Measurements from ENCODE around the gene NEURL1. TPM values are rescaled to one million over a fixed set of nuclear protein-coding genes. Genes with fewer than 3 reads are reported as not detected.
"Not testable (repeated sequence)": the region's sequence is repeated elsewhere in the genome, so short reads cannot be mapped to it uniquely, and the experiment has no call there.

NEURL1 gene
- total RNA-seq, 1 donor from 2014 or later = 1.2 TPM

DNA sequence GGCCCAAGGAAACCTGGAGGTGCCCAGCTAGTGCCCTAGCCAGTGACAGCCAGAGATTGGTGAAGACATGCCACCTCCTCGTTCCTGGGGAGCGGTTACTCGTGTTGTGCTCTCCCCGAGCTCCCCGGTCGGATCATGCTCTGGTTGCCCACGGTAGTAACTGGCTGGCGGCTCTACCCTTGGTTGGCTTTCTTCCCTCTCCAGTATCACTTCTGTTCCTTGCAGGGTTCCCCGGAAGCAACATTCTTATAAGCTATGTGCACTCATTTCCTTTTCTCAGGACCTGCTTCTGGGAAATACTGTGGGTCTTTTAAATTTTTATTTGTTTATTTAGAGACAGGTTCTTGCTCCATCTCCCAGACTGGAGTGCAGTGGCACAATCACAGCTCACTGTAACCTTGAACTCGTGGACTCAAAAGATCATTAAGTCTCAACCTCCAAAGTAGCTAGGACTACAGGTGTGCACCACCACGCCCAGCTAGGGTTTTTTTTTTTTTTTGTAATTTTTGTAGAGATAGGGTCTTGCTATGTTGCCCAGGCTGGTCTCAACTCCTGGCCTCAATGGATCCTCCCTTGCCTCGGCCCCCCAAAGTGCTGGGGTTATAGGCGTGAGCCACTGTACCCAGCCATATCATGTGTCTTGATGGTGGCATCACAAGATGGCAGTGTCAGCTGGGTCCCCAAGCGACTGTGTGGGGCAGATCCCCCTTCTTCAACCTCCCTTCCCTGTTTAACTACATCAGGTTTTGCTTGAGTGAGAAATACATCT is 27.9 kb upstream of the NEURL1 start:
- no peak for DNase-seq (ENCODE audit: low spot score)

DNA sequence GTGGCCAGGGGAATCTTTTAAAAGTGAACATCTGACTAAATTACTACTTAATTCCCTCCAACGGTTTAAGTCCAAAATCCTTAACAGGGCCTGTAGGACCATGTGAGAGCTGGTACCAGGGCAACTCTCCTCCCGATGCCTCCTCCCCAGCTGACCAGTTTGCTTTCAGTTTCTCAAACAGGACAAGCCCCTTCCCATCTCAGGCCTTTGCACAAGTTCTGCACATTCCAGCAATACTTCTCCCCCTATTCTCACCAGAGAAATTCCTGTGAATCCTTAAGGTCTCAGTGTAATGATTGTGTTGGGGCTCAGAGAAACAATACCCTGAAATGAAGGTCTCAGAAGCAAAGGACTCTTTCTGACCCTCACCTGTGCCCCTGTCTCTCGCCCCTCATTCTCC is 26.8 kb upstream of the NEURL1 start:
- no peak for DNase-seq (ENCODE audit: low spot score)

DNA sequence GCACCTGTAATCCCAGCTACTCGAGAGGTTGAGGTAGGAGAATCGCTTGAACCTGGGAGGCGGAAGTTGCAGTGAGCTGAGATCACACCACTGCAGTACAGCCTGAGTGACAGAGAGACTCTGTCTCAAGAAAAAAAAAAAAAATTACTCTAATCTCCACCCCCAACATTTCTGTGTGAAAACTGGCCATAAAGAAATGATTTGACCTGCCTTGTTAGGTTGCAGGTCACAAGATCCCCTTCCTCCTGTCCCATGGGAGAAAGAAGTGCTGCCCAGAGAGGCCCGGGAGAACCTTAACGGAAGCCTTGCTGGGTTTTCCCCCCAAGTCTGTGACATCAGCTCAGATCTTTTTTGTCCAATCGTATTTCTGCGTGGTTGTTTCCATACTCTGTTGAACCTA is 26.1 kb upstream of the NEURL1 start:
- no peak for DNase-seq (ENCODE audit: low spot score)

DNA sequence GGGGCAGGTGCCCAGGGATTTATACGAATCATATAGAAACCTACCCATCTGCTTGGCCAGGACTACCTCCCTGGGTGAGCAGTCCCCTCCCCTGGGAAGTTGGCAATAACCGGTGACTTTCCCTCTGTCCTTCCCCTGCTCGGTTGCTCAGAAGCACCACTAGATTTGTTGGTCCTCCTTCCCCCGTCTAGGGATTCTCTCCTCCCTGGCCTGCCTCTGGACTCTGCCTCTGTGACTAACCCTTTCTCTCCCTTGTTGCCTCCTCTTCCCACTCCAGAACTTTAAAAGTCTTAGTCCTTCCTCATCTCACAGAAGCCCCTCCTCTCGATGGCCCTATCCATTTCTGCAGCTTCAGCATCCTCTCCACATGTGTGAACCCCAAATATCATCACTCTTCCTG is 24.3 kb upstream of the NEURL1 start:
- no peak for DNase-seq (ENCODE audit: low spot score)

DNA sequence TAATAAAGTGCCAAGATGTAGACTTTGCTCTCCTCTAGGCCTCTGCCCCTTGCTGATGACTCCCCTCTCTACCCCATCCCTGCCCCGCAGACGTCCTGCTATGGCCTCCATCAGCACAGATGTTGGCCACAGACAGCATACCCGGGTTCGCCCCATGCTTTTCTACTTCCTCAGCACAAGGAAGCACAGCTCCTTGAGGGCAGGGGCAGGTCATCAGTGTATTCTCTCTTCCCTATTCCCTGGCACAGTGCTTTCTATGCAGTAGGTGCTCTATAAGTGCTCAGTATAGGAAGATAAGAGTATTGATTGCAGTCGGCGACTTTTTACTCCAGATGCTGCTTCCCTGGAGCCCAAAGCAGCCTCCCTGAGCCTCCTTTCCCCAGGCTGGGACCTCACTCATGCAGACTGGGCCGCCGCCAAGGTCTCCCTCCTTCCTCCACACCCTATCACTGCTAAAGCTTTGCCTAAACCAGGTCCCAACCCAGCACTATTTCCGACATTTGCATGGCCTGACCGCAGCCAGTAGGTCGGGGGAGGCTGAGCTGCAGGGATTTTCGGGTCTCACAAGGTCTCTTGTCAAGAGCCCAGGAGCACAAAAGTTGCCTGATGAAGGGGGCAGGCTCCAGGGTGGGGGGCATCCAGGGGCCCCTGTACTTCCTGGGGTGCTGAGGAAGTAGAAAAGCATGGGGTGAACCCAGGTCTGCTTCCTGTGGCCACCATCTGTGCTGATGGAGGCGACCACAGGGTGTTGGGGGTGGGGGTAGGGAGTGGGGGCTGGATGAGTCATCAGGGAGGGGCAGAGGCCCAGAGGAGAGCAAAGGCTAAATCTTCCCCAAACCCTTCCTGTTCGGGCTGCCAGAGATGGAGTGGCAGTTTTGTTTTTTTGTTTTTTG is 22.5 kb upstream of the NEURL1 start:
- peak; percentile 73 for DNase-seq (ENCODE audit: low spot score)

DNA sequence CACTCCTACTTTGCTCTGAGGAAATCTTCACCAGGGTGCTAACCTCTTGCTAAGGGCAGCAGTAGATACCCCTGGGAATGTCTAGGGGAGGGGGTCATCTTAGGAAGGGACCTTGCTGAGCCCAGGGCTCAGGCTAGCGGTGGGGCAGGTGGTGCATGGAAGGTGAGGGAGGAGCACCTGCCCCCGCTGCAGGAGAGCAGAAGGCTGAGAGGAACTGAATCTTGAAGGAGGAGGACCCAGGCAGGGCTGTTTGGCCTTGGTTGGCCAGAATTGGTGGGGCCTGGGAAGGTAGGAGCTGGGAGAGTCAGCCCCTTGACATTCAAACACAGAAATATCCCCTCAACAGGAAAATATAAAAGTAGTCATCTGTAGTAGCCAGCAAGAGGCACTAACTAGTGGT is 21.5 kb upstream of the NEURL1 start:
- DNase-seq (ENCODE audit: low spot score) = no peak

DNA sequence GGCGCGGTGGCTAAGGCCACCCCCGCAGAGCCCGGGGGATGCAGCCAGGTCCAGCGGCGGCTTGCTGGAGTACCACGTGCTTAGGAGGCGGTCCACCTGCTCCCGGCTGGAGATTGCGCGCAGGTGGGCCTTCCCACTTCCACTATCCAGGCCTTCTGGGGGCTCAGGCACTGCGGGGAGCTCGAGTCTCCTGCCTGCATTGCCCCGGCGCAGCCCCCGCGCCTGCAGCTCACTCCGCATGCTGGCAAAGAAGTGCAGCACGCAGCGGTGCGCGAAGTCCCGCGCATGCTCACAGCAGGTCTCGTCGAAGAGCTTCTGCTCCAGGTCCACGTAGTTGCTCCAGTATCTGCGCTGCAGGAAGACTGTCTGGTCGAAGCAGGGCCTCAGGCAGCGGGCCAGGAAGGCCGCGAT is 20.2 kb upstream of the NEURL1 start:
- no peak for DNase-seq (ENCODE audit: low spot score)

DNA sequence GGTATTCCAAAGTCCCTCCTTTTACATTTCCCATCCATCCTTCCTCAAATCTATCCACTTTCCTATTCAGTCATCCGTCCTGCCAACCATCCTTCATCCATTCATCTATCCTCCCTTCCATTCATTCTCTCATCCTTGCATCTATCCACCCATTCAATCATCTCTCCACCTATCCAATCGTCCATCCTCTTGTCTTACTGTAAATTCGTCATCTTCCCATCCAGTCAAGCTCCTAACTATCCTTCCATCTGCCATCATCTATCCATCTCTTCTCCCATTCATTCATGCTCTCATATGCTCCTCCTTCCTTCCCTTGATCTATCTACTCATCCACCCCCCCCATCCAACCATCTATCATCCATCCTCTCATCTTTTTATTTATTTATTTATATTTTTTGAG is 19.4 kb upstream of the NEURL1 start:
- no peak for DNase-seq (ENCODE audit: low spot score)

DNA sequence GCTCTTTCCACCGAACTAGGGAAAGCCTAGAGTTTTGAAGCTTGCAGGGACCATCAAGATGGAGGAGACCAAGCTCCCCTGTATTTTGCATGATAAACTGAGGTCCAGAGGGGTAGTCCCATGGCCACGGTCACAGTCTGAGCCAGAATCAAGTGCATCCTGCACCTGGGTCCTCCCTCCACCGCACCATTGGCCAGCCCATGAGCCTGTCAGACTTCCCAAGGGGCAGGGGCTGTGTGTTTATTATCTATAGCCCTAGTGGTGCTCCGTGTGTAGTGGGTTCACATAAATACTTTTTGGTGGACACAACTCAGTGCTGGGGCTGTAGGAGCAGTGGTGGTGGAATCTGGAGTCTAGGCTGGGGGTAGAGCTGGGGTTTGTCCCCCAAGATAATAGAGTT is 18.1 kb upstream of the NEURL1 start:
- no peak for DNase-seq (ENCODE audit: low spot score)

DNA sequence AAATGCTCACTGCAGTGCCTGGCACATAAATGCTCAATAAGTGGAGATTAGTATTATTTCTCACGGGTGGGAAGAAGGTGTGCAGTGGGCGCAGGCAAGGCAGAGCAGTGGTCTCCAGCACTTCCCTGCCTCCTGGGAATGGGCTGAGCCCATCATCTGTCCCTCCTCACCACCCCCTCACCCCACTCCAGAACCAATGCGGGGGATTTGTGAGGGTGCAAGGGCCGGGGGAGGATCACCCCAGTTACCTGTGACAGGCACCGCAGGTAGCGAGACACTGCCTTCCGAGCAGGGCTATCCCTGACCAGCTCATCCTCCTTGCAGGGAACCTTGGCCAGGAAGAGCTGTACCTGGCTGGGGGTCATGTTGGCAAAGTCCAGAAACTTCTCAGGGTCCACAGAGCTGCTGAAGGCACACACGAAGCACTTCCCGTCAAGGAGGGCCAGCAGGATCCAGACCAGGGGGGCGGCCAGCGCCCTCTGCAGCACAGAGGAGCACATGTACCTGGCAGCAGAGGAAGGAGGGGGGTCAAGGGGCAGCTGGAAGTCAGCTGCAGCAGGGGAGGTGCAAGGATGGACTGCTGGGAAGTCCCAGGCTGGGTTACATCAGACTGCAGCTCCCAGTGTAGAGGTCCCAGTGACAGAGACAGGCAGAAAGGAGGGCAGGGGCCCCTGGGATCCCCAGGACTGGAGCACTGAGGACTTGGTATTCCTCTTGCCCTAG is 17.3 kb upstream of the NEURL1 start:
- no peak for DNase-seq (ENCODE audit: low spot score)

DNA sequence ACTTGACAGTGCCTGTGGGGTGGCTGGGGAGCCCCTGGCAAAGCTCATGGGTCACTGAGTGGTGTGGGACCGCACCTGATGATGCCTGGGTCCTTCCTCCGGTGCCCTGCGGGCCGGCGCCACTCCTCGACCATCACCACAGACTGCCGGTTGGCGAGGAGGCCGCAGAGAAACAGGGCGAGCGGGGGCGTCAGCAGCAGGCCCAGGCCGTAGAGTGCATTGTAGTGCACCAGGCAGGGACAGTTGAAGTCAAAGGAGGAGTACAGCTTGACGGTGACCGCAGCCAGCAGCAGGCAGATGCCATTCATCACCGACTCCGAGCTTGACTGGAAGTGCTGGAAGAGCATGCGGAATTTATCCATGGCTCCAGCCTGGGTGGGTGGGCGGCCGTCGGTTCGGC is 14.8 kb upstream of the NEURL1 start:
- no peak for DNase-seq (ENCODE audit: low spot score)

DNA sequence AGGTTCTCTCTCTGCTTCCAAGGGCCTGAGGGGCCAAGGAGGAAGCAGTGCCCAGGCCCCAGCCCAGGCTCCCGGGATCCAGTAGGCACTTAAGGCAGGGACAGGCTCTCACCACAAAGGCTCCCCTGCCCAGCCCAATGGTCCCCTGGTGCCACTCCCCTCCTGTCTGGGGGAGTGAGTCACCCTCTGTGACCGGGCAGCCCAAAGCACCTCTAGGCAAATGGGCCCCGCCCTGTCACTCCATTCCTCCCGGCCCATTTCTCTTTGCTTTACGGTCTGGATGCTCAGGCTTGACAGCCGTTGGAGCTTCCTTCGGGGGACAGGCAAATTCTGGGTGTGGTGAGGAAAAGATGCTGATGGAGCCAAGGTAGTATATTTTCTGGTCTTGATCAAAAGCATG is 14.4 kb upstream of the NEURL1 start, which contains the start of gene CALHM3:
CALHM3 (minus strand) TSS at position 106 of the 400 bp plus-strand sequence. CDS start 208 bp downstream, outside the sequence.
- DNase-seq (ENCODE audit: low spot score) = no peak

DNA sequence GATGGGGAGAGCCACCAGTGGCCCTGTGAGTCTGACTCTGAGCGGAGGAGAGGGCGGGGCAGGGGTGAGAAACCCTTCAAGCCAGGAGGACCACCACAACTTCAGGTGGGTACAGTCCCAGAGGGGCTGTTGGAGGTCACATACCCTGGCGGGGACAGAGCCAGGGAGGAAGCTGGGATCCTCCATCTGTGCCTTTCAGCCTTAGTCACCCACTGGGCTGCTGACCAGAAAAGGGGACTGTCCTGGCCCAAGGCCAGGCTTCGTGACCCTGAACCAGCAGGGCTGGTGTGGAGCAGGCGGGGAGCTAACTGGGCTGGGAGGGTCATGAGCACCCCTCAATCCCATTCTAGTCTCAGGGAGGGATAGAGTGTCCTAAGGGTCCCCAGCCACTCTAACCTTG is 13.0 kb upstream of the NEURL1 start:
- no peak for DNase-seq (ENCODE audit: low spot score)

DNA sequence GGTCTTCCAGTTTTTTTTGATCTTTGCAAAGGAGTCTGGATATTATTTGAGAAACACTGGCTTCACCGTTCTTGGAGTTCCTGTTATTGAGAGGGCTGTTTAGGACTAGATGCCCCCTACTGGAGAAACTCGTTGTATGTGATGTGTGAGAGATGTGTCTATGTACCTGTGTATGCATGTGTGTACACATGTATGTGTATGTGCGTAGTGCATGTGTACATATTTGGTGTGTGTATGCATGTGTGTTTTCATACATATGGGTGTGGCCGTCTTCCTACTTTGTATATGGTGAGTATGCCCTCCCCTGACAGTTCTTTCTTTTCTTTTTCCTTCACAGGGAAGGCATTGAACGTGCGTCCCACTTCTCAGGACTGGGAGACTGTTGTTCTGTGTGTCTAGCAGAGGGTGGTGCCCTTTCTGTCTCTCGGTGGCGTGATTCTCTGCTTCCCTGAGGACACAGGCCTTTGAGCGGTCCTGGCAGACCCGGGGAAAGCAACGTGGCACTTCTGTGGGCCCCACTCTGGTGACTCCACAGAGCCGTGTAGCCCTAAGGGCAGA is 11.5 kb upstream of the NEURL1 start:
- DNase-seq (ENCODE audit: low spot score) = no peak

DNA sequence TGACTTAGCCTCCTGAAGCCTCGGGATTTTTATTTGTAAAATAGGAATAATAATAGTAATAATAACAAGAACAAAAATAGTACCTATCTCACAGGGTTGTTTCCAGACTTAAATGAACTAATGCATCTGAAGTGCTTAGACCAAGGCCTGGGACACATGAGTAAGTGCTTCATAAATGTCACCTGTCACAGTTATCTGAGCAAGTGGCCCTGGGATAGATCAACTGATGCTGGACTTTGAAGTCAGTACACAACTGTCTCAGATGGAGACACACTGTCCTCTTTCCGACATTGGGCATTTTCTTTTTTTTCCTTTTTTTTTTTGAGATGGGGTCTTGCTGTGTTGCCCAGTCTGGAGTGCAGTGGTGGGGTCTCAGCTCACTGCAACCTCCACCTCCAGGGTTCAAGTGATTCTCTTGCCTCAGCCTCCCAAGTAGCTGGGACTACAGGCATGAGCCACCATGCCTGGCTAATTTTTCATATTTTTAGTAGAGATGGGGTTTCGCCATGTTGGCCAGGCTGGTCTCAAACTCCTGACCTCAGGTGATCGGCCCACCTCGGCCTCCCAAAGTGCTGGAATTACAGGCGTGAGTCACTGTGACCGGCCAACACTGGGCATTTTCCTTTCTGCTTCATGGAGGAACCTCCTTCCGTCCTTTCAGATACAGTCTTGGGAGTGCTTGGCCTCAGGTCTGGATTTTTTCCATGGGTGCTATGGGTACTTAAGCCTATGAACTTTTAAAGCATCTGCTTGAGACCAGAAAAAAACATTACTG is 6.7 kb upstream of the NEURL1 start:
- not testable (repeated sequence) for DNase-seq (ENCODE audit: low spot score)

DNA sequence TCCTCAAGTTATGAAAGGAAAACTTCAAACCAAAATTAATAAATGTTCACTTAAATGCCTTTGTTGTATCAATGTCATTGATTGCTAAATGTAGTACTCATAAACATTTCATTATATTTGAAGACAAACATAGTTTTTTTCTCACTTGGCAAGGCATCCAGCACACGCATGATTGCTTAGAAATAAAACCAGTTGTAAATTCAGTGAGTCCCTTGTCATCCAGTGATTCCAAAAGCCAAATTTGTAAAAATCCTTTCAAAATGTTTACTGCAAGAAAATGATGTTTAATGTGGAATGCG is 6.1 kb upstream of the NEURL1 start:
- DNase-seq (ENCODE audit: low spot score) = no peak

DNA sequence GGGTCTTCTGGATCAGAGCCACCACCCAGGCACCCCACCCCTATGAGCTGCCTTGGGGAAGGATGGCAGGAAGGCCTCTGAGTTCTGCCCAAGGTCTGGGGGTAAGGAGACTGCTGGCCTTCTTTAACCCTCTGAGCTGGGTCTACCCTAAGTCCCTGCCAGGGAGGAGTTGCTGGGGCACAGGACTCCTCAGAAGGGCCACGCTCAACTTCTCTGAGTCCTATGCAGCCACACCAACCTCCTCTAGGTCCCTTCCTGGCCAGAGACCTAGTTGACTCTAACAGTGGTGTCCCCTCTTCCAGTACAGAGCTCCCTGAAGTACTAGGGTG is 2.6 kb upstream of the NEURL1 start:
- no peak for DNase-seq (ENCODE audit: low spot score)

DNA sequence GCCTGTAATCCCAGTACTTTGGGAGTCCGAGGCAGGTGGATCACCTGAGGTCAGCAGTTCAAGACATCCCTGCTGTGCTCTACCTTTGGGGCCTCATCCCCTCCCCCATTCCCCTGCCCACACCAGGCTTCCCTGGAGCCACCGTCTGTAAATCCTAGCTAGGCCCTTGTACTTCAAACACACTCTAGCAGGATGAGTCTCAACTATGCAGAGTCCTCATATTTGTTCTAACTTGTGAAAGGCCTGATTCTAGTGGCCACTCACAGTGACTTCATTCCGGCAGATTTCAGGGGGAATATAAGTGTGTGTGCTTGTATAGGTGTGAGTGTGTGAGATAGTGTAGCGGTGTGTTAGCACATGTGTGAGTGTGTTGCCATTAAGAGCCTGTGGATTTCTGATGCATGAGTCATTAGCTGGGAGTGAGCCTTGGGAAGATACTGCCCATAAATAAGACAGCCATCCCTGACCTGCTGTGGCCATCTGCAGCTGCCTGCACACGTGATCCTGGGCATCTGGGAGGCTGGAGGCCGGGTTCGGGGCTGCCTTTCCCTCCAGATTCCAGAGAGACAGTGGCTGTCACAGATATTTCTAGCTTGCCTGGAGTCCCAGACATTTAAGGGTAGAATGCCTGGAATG is 1.7 kb upstream of the NEURL1 start:
- no peak for DNase-seq (ENCODE audit: low spot score)

DNA sequence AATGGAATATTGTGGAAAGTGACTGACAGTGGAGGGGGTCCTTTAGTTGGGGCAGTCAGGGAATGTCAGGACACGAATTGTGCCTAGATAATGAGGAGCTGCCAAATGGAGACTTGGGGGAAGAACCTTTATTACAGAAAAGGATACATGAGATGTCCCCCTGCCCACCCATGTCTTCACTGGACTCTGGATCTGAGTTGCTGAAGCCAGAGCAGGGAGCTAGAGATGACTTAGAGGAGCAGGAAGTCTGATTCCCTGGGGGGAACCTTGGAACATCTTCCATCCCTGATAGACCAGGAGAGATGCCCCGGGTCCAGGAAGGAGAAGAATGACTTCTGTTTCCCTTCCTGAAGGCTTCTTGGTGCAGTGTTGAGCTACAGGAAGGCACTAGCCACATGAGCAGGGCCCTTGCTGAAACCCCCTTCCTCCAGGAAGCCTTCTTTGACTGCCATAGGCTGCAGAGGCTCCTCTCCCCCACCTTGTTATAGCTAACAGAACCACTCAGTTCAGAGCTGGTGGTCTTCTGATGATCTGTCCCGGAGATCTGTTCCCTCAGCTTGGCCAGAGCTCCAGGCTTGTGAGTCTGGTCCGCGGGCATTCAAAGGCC is 747 bp upstream of the NEURL1 start:
- DNase-seq (ENCODE audit: low spot score) = no peak

Measured in ureter (tissue), 1 donor.